NB4 (cell line): Measurements from ENCODE around the gene GBP2.

Experiments
- MYC ChIP-seq: IDR thresholded peaks from 2 replicates; pipeline ENCODE4 v1.6.1; 2011; ENCODE audit warnings: low read depth, low read length
- POLR2A ChIP-seq: IDR thresholded peaks from 2 replicates; pipeline ENCODE4 v1.6.1; 2011; ENCODE audit warnings: mild to moderate bottlenecking; ENCODE audit not compliant: insufficient read length; ENCODE audit errors: extremely low read depth
- TF ChIP-seq, protein P1 (sequence below): IDR thresholded peaks from one replicate; pipeline ENCODE4 v1.5.1; 2012; ENCODE audit warnings: low read depth, low read length

DNA sequence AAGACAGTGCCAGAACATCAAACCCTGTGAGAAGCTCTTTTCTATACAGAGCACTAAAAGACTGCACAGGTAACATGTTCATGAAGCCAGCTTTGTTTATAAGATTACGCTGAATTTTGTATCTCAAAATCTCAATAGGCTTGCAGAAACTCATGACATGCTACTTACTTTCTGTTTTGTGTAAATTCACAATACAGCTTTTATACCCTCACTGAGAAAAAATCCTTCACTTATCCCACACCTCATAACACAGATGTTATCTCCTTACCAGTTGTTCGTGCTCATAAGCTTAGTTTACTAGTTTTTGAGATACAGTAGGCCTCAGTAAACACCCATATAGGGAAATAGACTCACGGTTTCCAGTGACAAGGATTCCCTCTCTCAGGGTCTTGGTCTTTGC is 24.1 kb upstream of the GBP2 start:
- TF ChIP-seq, protein P1, sequence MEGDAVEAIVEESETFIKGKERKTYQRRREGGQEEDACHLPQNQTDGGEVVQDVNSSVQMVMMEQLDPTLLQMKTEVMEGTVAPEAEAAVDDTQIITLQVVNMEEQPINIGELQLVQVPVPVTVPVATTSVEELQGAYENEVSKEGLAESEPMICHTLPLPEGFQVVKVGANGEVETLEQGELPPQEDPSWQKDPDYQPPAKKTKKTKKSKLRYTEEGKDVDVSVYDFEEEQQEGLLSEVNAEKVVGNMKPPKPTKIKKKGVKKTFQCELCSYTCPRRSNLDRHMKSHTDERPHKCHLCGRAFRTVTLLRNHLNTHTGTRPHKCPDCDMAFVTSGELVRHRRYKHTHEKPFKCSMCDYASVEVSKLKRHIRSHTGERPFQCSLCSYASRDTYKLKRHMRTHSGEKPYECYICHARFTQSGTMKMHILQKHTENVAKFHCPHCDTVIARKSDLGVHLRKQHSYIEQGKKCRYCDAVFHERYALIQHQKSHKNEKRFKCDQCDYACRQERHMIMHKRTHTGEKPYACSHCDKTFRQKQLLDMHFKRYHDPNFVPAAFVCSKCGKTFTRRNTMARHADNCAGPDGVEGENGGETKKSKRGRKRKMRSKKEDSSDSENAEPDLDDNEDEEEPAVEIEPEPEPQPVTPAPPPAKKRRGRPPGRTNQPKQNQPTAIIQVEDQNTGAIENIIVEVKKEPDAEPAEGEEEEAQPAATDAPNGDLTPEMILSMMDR: no peak
- TF ChIP-seq POLR2A (no peak), MYC (no peak)
